ENCODE data around the gene RAMP1. TPM values are rescaled to one million over a fixed set of nuclear protein-coding genes. Genes with fewer than 3 reads are reported as not detected.

The RAMP1 gene
- 26.7 TPM for total RNA-seq

GRCh38 chr2:237859533-237860272 is at the start of gene RAMP1:
Gene RAMP1, plus strand, starts transcription at chr2:237859623. Its CDS starts 53 bp downstream, at chr2:237859676.

Small RNA genes lying within 50 kb of the gene (small RNA-seq; reads per million reads assigned to genes)
- gene RF00157 (ENCODE audit: low replicate concordance), result not detected

Other genes with a start within 250 kb of the RAMP1 start
- 72.9 TPM for gene LRRFIP1, start 232.0 kb upstream of the RAMP1 start, total RNA-seq
- gene RBM44, start 60.8 kb upstream of the RAMP1 start, total RNA-seq, result 2.2 TPM
- 43.8 TPM for gene UBE2F, start 107.4 kb downstream of the RAMP1 start, total RNA-seq
- 20.1 TPM for gene SCLY, start 201.4 kb downstream of the RAMP1 start, total RNA-seq
- 3.8 TPM for gene ESPNL, start 240.7 kb downstream of the RAMP1 start, total RNA-seq